WTC11 (cell line): ENCODE measurements around the gene TPT1. TPM values are rescaled to one million over a fixed set of nuclear protein-coding genes. Genes with fewer than 3 reads are reported as not detected.
A peak's percentile ranks its signal among the peaks of the same experiment; 100 is the strongest.

Experiments
- ATAC-seq: fragments of 200-7000 bp; cut with Tn5 transposase; 2 replicates; pipeline ENCODE4 v1.10.0; 2021; ENCODE audit warnings: mild to moderate bottlenecking, moderate library complexity
- CTCF ChIA-PET: fragments of 300-600 bp; sonication (Branson Sonifier 250); formaldehyde crosslinking; loops from one replicate; lab custom pipeline; 2021; ENCODE audit warnings: antibody characterized with exemption; lab: Charles Lee
- POLR2A ChIA-PET: fragments of 350-600 bp; sonication (Branson Sonifier 250); formaldehyde crosslinking; loops from one replicate; lab custom pipeline; 2021; ENCODE audit warnings: antibody characterized with exemption; lab: Charles Lee
- DNase-seq: peaks from one replicate; pipeline ENCODE4 v3.0.0; 2021; ENCODE audit warnings: low spot score
- H3K27ac Mint-ChIP-seq: 2 replicates; pipeline ENCODE4 v1.8.0; 2021; ENCODE audit warnings: mixed read lengths
- H3K27me3 Mint-ChIP-seq: 2 replicates; pipeline ENCODE4 v1.8.0; 2021; ENCODE audit warnings: low read depth, mild to moderate bottlenecking, moderate library complexity, mixed read lengths
- H3K36me3 Mint-ChIP-seq: 2 replicates; pipeline ENCODE4 v1.8.0; 2021; ENCODE audit warnings: mixed read lengths
- H3K4me1 Mint-ChIP-seq: 2 replicates; pipeline ENCODE4 v1.8.0; 2022; ENCODE audit warnings: mixed read lengths
- H3K4me3 Mint-ChIP-seq: 2 replicates; pipeline ENCODE4 v1.8.0; 2021; ENCODE audit warnings: mild to moderate bottlenecking, moderate library complexity, mixed read lengths
- H3K9me3 Mint-ChIP-seq: 2 replicates; pipeline ENCODE4 v1.8.0; 2021; ENCODE audit warnings: mixed read lengths
- AR ChIP-seq: fragments of 250-450 bp; sonication (Bioruptor Pico); IDR thresholded peaks from 2 replicates; pipeline ENCODE4 v1.9.0; 2021; ENCODE audit warnings: mild to moderate bottlenecking
- E2F1 ChIP-seq: sonication (generic); formaldehyde crosslinking; IDR thresholded peaks from 2 replicates; pipeline ENCODE4 v1.8.0; 2022; ENCODE audit warnings: mild to moderate bottlenecking, missing genetic modification reagents
- ERG ChIP-seq: fragments of 250-450 bp; sonication (Bioruptor Pico); IDR thresholded peaks from 2 replicates; pipeline ENCODE4 v1.8.0; 2021; ENCODE audit warnings: mild to moderate bottlenecking
- ESRRA ChIP-seq: sonication (generic); formaldehyde crosslinking; IDR thresholded peaks from 2 replicates; pipeline ENCODE4 v1.8.1; 2022; ENCODE audit warnings: mild to moderate bottlenecking, missing genetic modification reagents, borderline replicate concordance
- FOXJ3 ChIP-seq: sonication (generic); formaldehyde crosslinking; IDR thresholded peaks from 2 replicates; pipeline ENCODE4 v1.9.0; 2021; ENCODE audit warnings: missing genetic modification reagents, mild to moderate bottlenecking, borderline replicate concordance
- HMGA2 ChIP-seq: fragments of 250-450 bp; sonication (Bioruptor Pico); IDR thresholded peaks from 2 replicates; pipeline ENCODE4 v1.4.0; 2021; ENCODE audit warnings: mild to moderate bottlenecking, moderate library complexity
- JUN ChIP-seq: sonication (generic); formaldehyde crosslinking; IDR thresholded peaks from 2 replicates; pipeline ENCODE4 v1.8.0; 2023; ENCODE audit warnings: mild to moderate bottlenecking, missing genetic modification reagents
- NFATC4 ChIP-seq: fragments of 250-450 bp; sonication (Bioruptor Pico); IDR thresholded peaks from 2 replicates; pipeline ENCODE4 v1.9.0; 2021; ENCODE audit warnings: mild to moderate bottlenecking
- NFE2L1 ChIP-seq: sonication (generic); formaldehyde crosslinking; IDR thresholded peaks from 2 replicates; pipeline ENCODE4 v1.8.1; 2023; ENCODE audit warnings: missing genetic modification reagents
- PRRX2 ChIP-seq: fragments of 250-450 bp; sonication (Bioruptor Pico); IDR thresholded peaks from 2 replicates; pipeline ENCODE4 v1.8.0; 2021; ENCODE audit warnings: mild to moderate bottlenecking
- TEAD1 ChIP-seq: sonication (generic); formaldehyde crosslinking; IDR thresholded peaks from 2 replicates; pipeline ENCODE4 v1.8.0; 2022; ENCODE audit warnings: mild to moderate bottlenecking, missing genetic modification reagents
- ZNF671 ChIP-seq: fragments of 250-450 bp; sonication (Bioruptor Pico); IDR thresholded peaks from 2 replicates; pipeline ENCODE4 v1.8.0; 2021; ENCODE audit warnings: mild to moderate bottlenecking
- total RNA-seq: library from RNA; stranded (reverse); gene quantifications from 3 replicates; pipeline ENCODE4 v1.2.3, GENCODE V29; 2021
- TF ChIP-seq, protein P1 (sequence below): sonication (generic); formaldehyde crosslinking; IDR thresholded peaks from 2 replicates; pipeline ENCODE4 v1.8.0; 2022; ENCODE audit warnings: mild to moderate bottlenecking, missing genetic modification reagents
- TF ChIP-seq, protein P2 (sequence below): sonication (generic); formaldehyde crosslinking; IDR thresholded peaks from 2 replicates; pipeline ENCODE4 v1.8.1; 2023; ENCODE audit warnings: mild to moderate bottlenecking, moderate library complexity, missing genetic modification reagents
- TF ChIP-seq, protein P3 (sequence below): sonication (generic); formaldehyde crosslinking; IDR thresholded peaks from 2 replicates; pipeline ENCODE4 v1.8.1; 2022; ENCODE audit warnings: mild to moderate bottlenecking, missing genetic modification reagents, moderate library complexity, borderline replicate concordance
- TF ChIP-seq, protein P4 (sequence below): fragments of 250-450 bp; sonication (Bioruptor Pico); conservative IDR thresholded peaks from 2 replicates; pipeline ENCODE4 v1.9.0; 2021; ENCODE audit warnings: mild to moderate bottlenecking

The TPT1 gene
- total RNA-seq, 1 experiment from 2014 or later: 1,861 TPM

DNA sequence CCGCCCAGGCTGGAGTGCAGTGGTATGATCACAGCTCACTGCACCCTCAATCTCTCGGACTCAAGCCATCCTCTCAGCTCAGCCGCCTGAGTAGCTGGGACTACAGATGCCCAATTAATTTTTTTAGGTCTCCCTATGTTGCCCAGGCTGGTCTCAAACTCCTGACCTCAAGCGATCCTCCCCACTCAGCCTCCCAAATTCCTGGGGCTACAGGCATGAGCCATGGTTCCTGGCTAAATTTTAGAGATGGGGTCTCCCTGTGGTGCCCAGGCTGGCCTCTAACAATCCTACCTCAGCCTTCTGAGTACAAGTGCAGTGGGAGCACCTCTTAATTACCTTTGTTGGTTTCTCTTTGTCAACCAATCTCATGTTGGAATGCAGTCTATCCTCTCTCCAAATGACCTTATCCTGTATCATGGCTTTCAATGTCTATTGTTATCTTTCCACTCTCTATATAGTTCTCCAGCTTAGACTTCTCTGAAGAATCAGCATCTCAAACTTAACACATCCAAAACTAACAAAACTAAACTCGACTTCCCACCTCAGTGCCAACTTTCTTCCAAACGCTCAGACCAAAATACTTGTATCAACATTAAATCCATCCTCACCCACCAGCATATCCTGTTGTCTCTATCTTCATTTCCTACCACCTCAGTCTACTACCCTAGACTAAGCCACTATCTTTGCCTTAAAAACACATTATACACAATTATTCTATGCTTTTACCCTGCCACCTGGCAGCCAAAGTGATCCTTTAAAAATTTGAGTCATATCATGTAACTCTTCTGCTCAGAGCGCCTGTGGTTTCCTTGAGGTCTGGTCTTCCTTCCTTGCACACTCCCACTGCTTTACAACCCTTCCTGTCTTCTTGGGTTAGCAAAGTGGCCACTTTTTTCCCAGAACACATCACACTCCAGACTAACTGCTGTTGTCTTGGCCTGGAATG, 6.7 kb downstream of the TPT1 start:
- ATAC-seq: peak; percentile 3
- Mint-ChIP-seq H3K4me3 (no peak overlapping the region), H3K27me3 (no peaks in the 10 kb centered on the region), H3K4me1 (peaks cover 55% of the 10 kb centered on the region), H3K9me3 (no peaks in the 10 kb centered on the region), H3K27ac (peak overlapping the region; percentile 87), H3K36me3 (peaks cover 40% of the 10 kb centered on the region)
- TF ChIP-seq HMGA2 (CRISPR knock-in tag) (no peak), JUN (CRISPR knock-in tag) (0 out of 2 replicates have a peak, but pooled peaks have one; percentile 40), ERG (CRISPR knock-in tag) (peak; percentile 15; the same call in 1 of the 2 replicates), PRRX2 (CRISPR knock-in tag) (peak; percentile 50; the same call in 1 of the 2 replicates), NFATC4 (peak; percentile 25; the same call in 1 of the 2 replicates), ZNF671 (CRISPR knock-in tag) (peak; percentile 35), ESRRA (no peak), AR (CRISPR knock-in tag) (peak; percentile 81), NFE2L1 (CRISPR knock-in tag) (no peak), TEAD1 (CRISPR knock-in tag) (0 out of 2 replicates have a peak, but pooled peaks have one; percentile 26)
- TF ChIP-seq, protein P1, sequence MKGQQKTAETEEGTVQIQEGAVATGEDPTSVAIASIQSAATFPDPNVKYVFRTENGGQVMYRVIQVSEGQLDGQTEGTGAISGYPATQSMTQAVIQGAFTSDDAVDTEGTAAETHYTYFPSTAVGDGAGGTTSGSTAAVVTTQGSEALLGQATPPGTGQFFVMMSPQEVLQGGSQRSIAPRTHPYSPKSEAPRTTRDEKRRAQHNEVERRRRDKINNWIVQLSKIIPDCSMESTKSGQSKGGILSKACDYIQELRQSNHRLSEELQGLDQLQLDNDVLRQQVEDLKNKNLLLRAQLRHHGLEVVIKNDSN (CRISPR knock-in tag): no peak
- no peak for DNase-seq
- POLR2A ChIA-PET: no interaction called here
- CTCF ChIA-PET: interaction anchor here (1.5 kb wide), 1 partner anchor 288 kb away, joined by 6 read pairs; no protein-coding TSS in a partner anchor

- H3K27me3 Mint-ChIP-seq: no peaks in the 10 kb centered on the region
- CTCF ChIA-PET: interaction anchor here (1.5 to 1.6 kb wide), 2 partner anchors 38 to 287 kb away, joined by 4 to 6 read pairs; no protein-coding TSS in a partner anchor
- H3K4me1 Mint-ChIP-seq: peaks cover 46% of the 10 kb centered on the region
- no peak for TF ChIP-seq NFE2L1 (CRISPR knock-in tag)
- TF ChIP-seq NFATC4: 0 out of 2 replicates have a peak, but pooled peaks have one; percentile 4
- TF ChIP-seq FOXJ3 (CRISPR knock-in tag): no peak
- TF ChIP-seq, all 79 proteins: peak for 1
- peaks cover 32% of the 10 kb centered on the region for H3K36me3 Mint-ChIP-seq
- POLR2A ChIA-PET: interaction anchor here (0.5 to 1.0 kb wide), 2 partner anchors 10 to 390 kb away, joined by 3 to 4 read pairs; no protein-coding TSS in a partner anchor
- no peak overlapping the region for H3K4me3 Mint-ChIP-seq
- peak overlapping the region; percentile 87 for H3K27ac Mint-ChIP-seq
- H3K9me3 Mint-ChIP-seq: no peaks in the 10 kb centered on the region
- ATAC-seq (no peak), DNase-seq (no peak)
Measured at GRCh38 chr13:45333251-45333976, 7.6 kb downstream of the TPT1 start.

- H3K4me3 Mint-ChIP-seq: no peak overlapping the region
- ATAC-seq (peak; percentile 3; the same call in 1 of the 2 replicates), DNase-seq (no peak)
- no peaks in the 10 kb centered on the region for H3K9me3 Mint-ChIP-seq
- no peaks in the 10 kb centered on the region for H3K27me3 Mint-ChIP-seq
- H3K4me1 Mint-ChIP-seq: peaks cover 43% of the 10 kb centered on the region
- POLR2A ChIA-PET: interaction anchor here (0.5 to 1.0 kb wide), 3 partner anchors 10 to 726 kb away, joined by 3 to 4 read pairs (median 3); no protein-coding TSS in a partner anchor
- H3K36me3 Mint-ChIP-seq: peaks cover 26% of the 10 kb centered on the region
- peak overlapping the region; percentile 87 for H3K27ac Mint-ChIP-seq
- TF ChIP-seq, protein P2, sequence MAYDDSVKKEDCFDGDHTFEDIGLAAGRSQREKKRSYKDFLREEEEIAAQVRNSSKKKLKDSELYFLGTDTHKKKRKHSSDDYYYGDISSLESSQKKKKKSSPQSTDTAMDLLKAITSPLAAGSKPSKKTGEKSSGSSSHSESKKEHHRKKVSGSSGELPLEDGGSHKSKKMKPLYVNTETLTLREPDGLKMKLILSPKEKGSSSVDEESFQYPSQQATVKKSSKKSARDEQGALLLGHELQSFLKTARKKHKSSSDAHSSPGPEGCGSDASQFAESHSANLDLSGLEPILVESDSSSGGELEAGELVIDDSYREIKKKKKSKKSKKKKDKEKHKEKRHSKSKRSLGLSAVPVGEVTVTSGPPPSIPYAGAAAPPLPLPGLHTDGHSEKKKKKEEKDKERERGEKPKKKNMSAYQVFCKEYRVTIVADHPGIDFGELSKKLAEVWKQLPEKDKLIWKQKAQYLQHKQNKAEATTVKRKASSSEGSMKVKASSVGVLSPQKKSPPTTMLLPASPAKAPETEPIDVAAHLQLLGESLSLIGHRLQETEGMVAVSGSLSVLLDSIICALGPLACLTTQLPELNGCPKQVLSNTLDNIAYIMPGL (CRISPR knock-in tag): no peak
- TF ChIP-seq, protein P3, sequence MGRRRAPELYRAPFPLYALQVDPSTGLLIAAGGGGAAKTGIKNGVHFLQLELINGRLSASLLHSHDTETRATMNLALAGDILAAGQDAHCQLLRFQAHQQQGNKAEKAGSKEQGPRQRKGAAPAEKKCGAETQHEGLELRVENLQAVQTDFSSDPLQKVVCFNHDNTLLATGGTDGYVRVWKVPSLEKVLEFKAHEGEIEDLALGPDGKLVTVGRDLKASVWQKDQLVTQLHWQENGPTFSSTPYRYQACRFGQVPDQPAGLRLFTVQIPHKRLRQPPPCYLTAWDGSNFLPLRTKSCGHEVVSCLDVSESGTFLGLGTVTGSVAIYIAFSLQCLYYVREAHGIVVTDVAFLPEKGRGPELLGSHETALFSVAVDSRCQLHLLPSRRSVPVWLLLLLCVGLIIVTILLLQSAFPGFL (CRISPR knock-in tag): no peak
- TF ChIP-seq E2F1 (CRISPR knock-in tag): no peak
- TF ChIP-seq, protein P4, sequence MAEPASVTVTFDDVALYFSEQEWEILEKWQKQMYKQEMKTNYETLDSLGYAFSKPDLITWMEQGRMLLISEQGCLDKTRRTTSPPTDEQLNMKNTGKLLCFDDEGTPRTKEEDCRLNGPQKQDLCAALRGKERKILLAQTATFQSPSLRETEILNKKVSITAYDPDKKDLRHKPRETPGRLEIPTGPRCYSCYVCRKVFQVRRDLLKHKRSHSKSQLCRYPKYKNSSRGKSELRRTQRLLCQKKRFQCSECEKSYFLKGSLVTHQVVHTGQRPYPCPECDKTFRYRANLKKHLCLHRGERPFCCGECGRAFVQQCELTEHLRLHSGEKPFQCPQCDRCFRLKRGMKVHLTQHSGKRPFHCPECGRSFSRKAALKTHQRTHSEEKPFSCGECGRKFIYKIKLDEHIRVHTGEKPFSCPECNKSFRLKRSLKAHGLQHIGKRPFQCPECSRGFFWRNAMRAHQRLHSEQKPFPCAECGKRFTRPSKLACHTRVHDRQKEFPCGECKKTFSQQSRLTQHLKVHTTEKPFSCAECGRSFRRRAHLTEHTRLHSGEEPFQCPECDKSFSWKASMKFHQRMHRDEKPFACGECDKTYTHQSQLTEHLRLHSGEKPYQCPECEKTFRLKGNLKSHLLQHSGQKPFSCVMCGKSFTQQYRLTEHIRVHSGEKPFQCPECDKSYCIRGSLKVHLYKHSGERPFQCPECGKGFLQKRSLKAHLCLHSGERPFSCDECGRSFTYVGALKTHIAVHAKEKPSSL (CRISPR knock-in tag): 0 out of 2 replicates have a peak, but pooled peaks have one; percentile 24
- TF ChIP-seq, all 79 proteins: peak for 1
- CTCF ChIA-PET: interaction anchor here (1.5 to 1.6 kb wide), 2 partner anchors 38 to 286 kb away, joined by 4 to 6 read pairs; no protein-coding TSS in a partner anchor
Measured at GRCh38 chr13:45332831-45333219, 8.2 kb downstream of the TPT1 start.
